ENCODE data around the gene RPH3AL.
A peak's percentile ranks its signal among the peaks of the same experiment; 100 is the strongest.

RPH3AL gene

DNA sequence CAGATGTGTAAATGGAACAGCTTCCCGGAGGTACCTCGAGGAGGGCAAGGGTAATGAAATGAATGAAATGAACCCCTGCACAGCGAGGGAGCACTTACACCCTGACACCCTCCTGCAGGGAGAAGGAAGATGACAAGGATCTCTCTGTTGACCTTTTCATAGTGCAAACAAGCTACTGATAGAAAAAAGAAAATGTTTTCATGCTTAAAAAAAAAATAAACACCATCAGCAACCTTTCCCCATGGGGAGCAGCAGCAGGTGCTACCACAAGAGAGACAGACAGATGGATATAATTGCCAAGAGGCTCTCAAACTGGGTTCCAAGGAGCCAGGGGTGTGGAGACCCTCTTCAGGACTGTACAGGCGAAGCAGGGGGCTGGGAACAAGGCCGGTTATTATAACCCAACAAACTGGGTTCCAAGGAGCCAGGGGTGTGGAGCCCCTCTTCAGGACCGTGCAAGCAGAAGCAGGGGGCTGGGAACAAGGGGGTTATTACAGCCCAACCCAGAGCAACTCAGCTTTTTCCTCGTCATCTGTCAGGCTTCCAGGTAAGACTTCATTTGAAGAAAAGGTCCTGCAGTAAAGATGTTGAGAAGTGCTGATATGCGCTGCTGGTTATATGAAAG is 718 bp upstream of the RPH3AL start:
- no peak for DNase-seq

- no peak for DNase-seq
These were observed 659 bp downstream of the RPH3AL start for GRCh38 chr17:351875-352420.

- no peak for DNase-seq
These were observed 1.2 kb downstream of the RPH3AL start for GRCh38 chr17:351449-351738.

DNA sequence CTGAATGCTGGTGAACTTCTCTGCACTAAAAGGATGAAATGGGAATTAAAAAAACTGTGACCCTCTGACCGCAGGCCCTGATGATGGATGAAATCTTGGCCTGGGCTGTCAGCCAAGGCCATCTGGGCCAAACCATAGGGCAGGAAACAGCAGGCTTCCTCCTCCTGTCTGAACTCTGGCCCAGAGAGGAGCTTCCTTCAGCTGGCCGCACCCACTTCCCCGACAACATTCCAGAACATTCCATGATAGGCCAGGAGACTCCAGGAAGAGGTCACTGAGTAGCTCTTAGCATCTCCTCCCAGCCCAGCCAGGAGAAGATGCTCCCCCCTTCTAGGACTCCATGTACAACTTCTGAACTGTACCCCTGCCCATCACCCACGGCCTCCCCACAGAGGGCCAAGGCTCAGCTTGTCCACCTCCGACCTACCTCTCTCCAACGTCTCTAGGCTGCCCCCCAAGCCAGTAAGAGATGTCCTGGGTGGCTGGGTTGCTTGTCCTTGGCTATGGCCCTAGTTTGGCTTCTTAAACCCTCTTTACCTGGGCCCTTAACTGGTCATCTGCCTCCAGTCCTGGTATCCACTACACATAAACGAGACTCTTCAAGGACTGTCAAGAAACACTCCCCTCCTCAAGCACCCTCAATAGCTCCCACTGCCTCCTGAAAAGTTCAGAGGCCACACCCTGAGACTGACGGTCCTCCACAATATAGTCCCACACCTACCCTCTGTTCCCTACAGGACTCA is 1.7 kb downstream of the RPH3AL start:
- no peak for DNase-seq

DNA sequence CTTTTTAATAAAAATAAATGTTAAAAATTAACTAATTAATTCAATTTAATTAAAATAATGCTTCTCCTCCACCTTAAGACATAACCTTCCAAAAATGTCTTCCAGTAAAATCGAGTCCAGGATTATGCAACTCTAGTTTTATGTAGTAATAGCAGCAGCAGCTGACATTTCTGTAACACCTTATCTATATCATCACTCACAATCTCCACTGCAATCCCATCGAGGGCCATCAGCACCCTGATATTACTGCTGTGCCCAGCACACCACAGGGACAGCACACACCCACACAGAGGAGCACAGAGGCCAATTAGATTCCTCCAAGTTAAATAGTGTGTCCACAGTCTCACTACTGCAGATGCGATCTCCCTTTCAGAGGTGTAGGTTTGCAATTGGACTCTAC is 2.9 kb downstream of the RPH3AL start:
- no peak for DNase-seq

GRCh38 chr17:348692-349425 is 3.7 kb downstream of the RPH3AL start:
- DNase-seq = no peak

- no peak for DNase-seq
These were observed 4.6 kb downstream of the RPH3AL start for GRCh38 chr17:348012-348411.

- no peak for DNase-seq
These were observed 5.2 kb downstream of the RPH3AL start for GRCh38 chr17:347309-347899.

- DNase-seq = no peak
These were observed 6.4 kb downstream of the RPH3AL start for GRCh38 chr17:345992-346785.

GRCh38 chr17:345261-345660 is 7.3 kb downstream of the RPH3AL start:
- no peak for DNase-seq

- DNase-seq = no peak
These were observed 8.5 kb downstream of the RPH3AL start for GRCh38 chr17:343875-344752.

- DNase-seq = no peak
These were observed 9.4 kb downstream of the RPH3AL start for GRCh38 chr17:343211-343610.

DNA sequence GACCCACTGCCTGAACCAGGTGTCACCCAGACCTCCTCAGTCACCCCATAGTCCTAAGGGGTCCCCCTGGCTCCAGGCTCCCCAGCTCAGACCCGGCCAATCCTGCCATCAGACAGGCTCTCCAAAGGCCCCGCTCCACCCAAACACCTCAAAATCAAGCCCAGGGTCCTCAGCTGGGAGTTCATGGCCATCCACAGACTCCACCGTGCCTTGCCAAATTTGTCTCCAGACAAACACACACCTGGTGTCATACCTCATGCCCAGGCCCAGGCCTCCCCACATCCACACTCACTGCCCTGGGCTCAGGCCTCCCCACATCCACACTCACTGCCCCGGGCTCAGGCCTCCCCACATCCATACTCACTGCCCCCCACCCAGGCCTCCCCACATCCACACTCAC is 12.5 kb downstream of the RPH3AL start:
- DNase-seq = no peak

DNA sequence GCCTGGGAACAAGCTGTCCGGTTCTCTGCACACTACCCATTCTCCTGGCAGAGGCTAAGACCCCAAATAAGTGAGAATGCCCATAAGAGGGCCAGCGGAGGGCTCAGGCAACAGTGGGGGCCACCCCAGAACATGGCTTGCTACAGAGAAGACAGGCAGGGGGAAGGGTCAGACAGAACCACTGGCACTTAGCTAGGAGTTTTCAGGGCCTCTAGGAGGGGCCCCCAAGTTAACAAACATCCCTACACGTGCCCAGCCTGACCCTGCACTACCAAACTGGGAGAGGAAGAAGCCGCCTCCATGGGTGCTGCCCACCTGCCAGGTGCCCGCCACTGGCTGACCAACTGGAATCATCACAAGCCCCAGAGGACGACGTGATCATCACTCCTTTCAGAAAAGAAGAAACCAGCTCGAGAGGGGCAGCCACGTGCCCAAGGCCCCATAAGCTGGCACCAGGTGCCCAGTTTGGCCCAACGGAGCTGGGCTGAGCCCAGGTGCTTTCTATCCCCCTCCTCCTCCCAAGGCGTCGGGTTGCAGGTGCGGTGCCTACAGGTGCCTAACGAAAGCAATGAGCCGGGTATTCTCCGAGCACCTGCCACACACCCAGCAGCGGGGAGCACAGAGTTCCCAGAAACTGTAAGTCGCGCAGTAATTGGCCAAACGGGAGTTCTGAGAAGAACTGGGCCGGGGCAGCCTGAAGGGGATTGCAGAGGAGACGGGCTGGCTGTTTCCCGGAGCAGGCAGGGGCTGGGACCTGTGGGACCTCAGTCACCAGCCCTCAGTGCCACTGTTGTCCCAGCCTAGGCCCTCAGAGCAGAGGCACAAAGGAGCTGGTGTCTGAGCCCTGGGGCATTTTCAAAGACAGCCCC is 13.2 kb downstream of the RPH3AL start:
- no peak for DNase-seq

GRCh38 chr17:338442-339192 is 14.0 kb downstream of the RPH3AL start:
- no peak for DNase-seq

DNA sequence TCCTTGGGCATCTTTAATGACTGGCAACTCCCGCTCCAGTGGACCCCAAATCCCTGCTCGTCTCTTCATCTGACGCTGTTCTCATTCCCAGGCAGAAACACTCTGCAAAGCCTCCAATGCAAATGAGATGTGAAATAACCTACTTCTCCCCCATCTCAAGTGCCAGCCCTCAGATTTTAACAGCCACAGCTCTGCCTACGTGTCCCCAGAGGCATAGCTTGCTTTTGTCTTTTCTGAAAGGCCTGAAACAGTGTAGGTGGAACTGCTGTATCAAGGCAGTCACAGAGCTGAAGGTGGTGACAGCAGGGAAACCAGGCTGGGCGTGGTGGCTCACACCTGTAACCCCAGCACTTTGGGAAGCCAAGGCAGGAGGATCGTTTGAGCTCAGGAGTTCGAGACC is 14.7 kb downstream of the RPH3AL start:
- no peak for DNase-seq

DNA sequence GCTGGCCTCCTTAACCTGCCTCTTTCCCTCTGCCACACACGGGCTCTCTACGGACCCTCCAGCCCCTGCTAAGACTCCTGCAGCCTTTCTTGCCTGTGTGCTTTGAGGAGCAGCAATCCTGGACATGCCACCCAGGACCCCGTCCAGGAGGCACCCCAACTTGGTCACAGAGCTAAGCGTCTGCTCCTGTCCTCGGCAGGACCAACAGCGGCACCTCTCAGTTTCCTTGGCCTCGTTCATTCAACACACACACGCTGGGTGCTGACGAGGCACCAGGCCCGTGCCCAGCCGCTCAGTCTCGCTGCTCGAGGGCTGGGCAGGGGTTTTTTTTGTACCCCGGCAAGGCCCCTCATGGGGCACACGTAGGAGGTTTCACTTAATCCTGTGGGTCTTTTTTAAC is 15.2 kb downstream of the RPH3AL start:
- no peak for DNase-seq

DNA sequence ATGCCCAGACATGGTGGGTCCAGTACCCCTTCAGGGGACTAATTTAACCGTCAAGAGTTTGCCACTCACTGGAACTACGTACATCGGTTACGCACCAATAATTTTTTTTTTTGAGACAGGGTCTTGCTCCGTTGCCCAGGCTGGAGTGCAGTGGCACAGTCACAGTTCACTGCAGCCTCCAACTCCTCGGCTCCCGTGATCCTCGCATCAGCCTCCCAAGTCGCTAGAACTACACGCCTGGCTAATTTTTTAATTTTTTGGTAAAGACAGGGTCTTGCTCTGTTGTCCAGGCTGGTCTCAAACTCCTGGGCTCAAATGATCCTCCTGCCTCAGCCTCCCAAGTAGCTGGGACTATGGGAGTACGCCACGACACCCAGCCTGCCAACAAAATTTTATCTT is 15.6 kb downstream of the RPH3AL start:
- no peak for DNase-seq

- DNase-seq = peak in 1 of 5 experiments; percentile 21
These were observed 16.2 kb downstream of the RPH3AL start for GRCh38 chr17:336110-337021.
